HG03439 (cell line): Measurements from ENCODE around the gene LOC128125822.
A peak's percentile ranks its signal among the peaks of the same experiment; 100 is the strongest.
"Not testable (repeated sequence)": the region's sequence is repeated elsewhere in the genome, so short reads cannot be mapped to it uniquely, and the experiment has no call there.

Source experiments
- ATAC-seq: cut with Tn5 transposase; IDR thresholded peaks from one replicate; pipeline ENCODE4 v1.9.1; 2021; ENCODE audit warnings: mild to moderate bottlenecking, moderate library complexity; ENCODE audit not compliant: unreplicated experiment

The LOC128125822 gene

GRCh38 chr6:63581355-63582013 lies 9.2 kb downstream of the LOC128125822 start:
- no peak for ATAC-seq

DNA sequence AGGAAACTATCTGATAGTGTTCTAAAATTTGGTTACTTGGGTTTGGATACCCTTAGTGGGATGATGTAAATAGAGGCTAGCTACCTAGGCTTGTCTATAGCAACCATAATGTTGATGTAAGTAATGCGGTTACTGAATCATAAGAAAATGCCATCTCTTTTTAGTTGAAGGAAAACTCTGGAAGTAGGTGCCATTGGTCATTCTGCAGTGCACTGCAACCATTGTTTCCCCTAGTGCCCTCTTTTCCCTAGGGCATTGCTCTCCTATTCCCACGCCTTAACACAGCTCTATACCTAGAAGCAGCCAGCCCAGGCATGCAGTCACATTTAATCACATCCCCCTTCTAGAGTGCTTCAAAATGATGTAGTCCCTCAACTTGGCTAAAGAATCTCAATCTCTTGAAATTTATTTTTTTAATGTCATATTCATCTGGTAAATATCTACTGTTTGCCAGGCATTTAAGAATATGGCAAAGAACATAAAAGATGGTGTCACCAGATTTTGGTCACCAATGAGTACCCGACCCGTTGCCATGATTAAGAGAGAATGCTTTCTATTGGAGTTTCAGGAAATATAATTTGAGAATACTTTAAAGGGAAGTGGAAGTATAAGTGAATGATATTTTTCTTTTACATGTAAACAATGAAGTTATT lies 10.4 kb downstream of the LOC128125822 start:
- no peak for ATAC-seq

DNA sequence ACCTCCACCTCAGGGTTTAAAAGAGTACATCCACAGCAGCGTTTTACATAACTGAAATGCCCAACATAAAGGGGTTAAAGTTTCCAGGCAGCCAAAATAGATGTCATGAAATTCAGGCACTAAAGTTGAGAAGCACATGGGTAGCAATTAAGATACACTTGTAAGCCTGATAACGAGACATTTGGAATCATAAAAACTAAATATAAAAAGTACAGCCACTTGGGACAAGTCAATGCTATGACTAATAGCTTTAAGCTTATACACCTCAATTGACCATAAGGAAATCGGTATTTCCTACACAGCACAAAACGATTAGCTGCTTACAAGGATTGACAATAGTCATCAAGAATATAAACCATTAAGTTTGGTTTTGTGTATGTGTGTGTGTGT lies 11.8 kb downstream of the LOC128125822 start:
- no peak for ATAC-seq

- no peak for ATAC-seq
These were observed 12.3 kb downstream of the LOC128125822 start for GRCh38 chr6:63584566-63584965.

DNA sequence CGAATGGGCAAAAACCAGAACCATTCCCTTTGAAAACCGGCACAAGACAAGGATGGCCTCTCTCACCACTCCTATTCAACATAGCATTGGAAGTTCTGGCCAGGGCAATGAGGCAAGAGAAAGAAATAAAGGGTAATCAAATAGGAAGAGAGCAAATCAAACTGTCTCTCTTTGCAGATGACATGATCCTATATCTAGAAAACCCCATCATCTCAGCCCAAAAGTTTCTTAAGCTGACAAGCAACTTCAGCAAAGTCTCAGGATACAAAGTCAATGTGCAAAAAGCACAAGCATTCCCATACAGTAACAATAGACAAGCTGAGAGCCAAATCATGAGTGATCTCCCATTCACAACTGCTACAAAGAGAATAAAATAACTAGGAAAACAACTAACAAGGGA lies 13.4 kb downstream of the LOC128125822 start:
- ATAC-seq, result not testable (repeated sequence)

DNA sequence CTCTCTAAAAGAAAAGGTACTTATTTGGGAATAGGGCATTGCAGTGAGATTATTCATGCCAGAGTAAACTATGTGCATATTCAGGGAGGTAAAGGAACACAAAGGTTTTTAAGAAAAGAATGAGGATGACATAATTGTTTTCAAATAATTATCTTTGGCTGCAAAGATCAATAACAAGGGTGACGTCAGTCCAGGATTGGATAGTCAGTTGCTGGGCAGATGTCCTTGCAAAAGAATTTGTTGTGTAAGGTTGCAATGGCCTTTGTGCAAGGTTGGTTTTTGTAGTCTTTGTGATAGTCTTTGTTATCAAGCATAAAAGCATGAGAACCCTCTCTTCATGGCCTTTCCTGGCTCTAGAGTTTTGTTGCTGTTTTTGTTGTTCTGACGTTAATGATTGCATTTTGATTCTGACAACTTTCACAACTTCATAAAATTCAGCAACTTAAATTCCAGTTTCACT lies 17.7 kb downstream of the LOC128125822 start:
- ATAC-seq, result no peak

DNA sequence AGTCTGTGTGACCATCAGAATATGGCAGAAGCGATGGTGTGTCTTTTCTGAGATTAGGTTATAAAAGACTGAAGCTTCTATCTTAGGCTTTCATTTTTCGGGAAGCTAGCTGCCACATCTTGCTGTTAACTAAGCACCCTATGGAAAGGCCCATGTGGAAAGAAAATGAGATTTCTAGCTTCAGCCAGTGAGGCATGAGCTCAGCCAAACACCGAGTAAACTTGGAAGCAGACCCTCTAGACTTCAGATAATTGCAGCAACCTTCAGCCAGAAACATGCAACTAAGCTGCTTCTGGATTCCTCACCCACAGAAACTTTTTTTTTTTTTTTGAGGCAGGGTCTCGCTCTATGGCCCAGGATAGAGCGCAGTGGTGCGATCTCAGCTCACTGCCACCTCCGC lies 20.6 kb downstream of the LOC128125822 start:
- ATAC-seq, result no peak

DNA sequence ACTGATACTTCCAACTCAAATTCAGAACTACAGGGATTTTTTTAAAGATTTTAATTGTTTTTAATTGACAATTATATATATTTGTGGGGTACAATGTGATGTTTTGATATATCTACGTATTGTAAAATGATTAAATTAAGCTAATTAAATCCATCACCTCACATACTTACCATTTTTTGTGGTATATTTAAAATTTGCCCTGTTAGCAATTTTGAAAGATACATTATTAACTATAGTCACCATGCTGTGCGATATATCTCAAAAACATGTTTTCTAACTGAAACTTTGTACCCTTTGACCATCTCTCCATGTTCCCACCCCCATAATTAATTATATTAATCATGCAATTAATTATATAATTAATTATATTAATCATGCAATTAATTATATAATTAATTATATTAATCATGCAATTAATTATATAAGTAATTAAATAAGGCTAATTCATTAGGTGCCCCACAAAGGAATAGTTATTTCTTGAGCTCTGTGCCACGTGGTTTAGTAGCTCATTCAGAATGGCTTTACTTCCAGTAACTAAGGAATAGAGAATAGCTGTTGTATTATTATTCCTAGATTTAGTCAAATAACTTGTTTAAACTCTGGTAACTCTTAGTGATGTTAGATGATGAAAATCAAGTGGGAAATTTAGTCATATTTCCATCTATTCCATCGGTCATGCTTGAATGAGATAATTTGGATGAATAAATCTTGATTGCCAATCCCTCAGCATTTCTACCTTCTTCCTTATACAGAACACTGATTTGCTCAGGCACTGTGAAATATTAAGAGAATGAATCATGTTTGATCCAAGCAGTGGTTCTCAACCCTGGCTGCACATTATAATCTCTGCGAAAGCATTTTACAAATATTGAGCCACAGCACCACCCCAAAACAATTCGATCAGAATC lies 25.1 kb downstream of the LOC128125822 start:
- ATAC-seq, result no peak

DNA sequence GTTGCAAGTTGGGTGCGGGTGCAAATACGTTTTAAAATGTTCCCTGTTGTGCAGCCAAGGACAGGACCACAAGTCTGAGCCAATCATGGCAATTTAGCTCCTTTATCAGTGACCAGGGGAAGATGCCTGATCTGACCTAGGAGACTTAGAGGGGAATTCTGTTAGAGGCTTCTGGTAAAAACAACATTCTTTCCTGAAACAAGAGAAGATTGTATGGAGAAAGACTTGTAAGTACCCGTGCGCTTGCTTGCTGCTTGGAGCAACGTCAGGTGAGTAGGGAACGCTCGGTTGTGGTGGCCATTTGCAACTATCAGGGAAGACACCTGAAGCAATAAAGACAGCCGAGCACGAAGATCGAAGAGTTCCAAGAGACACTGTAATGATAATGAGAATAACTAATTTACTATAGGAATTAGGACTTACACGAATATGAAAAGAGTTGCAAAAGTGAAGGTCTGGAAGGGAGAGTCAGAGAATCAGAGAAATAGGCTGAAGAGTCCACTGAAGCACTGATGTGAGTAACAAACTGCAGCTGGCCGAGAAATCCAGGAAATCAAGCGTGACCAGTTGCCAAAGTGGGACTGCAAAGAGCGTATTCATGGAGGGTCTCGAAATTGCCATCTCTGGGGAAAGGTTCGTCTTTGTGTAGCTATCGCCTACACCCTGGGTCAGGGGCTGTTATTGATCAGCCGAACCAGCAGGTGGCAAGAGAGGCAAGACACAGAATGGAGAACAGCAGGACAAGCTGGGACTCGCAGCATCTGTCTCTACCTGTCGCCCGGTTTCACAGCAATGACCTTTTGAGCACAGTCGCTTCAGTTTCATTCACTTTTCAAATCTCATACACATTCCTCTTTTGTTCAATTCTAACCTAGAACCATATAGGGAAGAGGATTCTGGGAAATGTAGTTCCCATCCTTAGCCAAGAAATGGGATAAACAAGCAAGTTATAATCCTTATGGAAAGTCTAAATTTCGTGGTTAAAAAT lies 26.1 kb downstream of the LOC128125822 start:
- ATAC-seq, result peak; percentile 100

DNA sequence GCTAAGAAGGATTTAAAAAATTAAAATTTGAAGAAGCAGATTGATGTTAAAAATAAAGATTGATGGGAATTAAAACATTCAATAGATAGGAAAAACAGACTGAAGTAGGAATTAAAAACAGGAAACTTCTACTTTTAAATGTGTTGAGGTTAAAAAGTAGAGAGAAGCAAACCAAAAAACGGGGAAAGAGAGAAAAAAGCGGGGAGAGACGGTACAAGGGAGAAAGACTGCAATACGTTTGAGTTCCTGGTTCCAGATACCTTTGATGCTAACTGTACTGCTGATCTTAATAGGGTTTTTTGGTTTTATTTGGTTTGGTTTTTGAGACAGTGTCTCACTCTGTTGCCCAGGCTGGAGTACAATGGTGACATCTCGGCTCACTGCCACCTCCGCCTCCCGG lies 27.0 kb downstream of the LOC128125822 start:
- ATAC-seq, result no peak

- no peak for ATAC-seq
These were observed 27.9 kb downstream of the LOC128125822 start for GRCh38 chr6:63600136-63600535.

DNA sequence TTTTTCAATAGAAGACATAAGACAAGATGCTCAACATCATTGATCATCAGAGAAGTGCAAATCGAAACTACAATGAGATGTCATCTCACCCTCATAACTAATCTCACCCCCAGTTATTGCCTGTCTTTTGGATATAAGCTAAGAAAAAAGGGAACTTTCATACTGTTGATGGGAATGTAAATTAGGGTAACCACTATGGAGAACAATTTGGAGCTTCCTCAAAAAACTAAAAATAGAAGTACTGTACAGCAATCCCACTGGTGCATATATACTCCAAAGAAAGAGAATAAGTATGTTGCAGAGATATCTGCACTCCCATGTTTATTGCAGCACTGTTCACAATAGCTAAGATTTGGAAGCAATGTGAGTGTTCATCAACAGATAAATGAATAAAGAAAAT lies 37.0 kb downstream of the LOC128125822 start:
- no peak for ATAC-seq

DNA sequence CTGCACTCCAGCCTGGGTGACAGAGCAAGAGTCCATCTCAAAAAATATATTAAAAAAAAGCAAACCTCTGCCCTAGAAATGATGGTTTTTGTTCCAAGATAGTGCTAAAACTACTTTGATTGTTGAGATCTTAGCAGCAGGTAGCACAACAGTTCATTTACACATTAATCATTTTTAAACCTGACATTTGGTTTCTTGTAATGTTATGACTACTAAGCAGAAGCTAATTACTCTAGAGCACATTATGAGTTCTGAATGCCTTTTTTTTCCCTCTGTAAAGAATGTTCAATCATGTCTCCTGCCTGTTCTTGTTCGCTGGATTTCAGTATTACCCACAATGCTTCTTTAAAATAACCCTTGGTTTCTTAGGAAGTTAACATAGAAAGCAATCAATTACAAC lies 38.7 kb downstream of the LOC128125822 start:
- ATAC-seq, result no peak

GRCh38 chr6:63611560-63611959 lies 39.3 kb downstream of the LOC128125822 start:
- no peak for ATAC-seq

DNA sequence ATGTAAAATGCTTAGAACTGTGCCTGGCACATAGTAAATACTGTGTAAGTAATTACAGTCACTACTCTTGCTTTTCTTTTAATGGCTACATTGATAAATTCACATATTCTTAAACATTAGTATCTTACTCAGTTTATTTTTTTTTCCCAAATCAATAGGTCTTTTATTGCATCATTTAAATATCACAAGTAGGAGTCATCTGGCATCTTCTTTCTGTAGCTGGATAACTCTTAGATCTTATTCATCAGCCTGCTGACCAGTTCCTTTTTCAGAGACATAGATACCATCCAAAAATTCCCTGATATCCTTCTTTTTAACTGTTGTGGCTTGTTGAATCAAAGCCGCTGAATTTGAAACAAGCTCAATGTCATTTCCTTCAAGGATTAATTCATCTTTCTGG lies 43.3 kb downstream of the LOC128125822 start:
- no peak for ATAC-seq
